Liver (tissue), 9 donors: ENCODE data around the gene WIPF1. TPM values are rescaled to one million over a fixed set of nuclear protein-coding genes. Genes with fewer than 3 reads are reported as not detected.

ENCODE experiments used
- DNase-seq: peaks from one replicate; pipeline ENCODE4 v3.0.0-alpha.2; 2017; ENCODE audit warnings: low spot score
- H3K27ac ChIP-seq, 2 donors: one replicate each; pipeline ENCODE4 v1.7.0; 2013; ENCODE audit warnings: inconsistent platforms in 2 of 2, low read length in 2 of 2, control low read depth in 1 of 2, low read depth in 1 of 2, mild to moderate bottlenecking in 1 of 2
- H3K27me3 ChIP-seq, 4 donors: one replicate each; pipeline versions ENCODE4 v1.6.1 to v1.7.0; 2013; ENCODE audit warnings: low read length in 3 of 4, inconsistent platforms in 1 of 4, mild to moderate bottlenecking in 1 of 4, moderate library complexity in 1 of 4; ENCODE audit not compliant: control insufficient read depth in 4 of 4, insufficient read depth in 4 of 4
- H3K36me3 ChIP-seq, 4 donors: one replicate each; pipeline versions ENCODE4 v1.6.1 to v1.7.0; 2013; ENCODE audit warnings: low read length in 3 of 4, mild to moderate bottlenecking in 3 of 4, low read depth in 1 of 4, moderate library complexity in 1 of 4; ENCODE audit not compliant: control insufficient read depth in 4 of 4, insufficient read depth in 3 of 4
- H3K4me1 ChIP-seq, 4 donors: one replicate each; pipeline versions ENCODE4 v1.6.1 to v1.7.0; 2013; ENCODE audit warnings: low read length in 3 of 4, mild to moderate bottlenecking in 3 of 4, moderate library complexity in 1 of 4; ENCODE audit not compliant: control insufficient read depth in 4 of 4, insufficient read depth in 4 of 4
- H3K4me3 ChIP-seq, 3 donors: one replicate each; pipeline versions ENCODE4 v1.6.1 to v1.7.0; 2013; ENCODE audit warnings: low read length in 3 of 3, control low read depth in 1 of 3, low read depth in 1 of 3, mild to moderate bottlenecking in 1 of 3
- H3K9ac ChIP-seq, 2 donors: one replicate each; pipeline ENCODE4 v1.7.0; 2013; ENCODE audit warnings: low read length in 2 of 2, mild to moderate bottlenecking in 2 of 2, moderate library complexity in 2 of 2, control low read depth in 1 of 2, low read depth in 1 of 2
- H3K9me3 ChIP-seq, 4 donors: one replicate each; pipeline versions ENCODE4 v1.6.1 to v1.7.0; 2013; ENCODE audit warnings: low read length in 3 of 4; ENCODE audit not compliant: control insufficient read depth in 4 of 4
- ATF3 ChIP-seq: IDR thresholded peaks from 2 replicates; pipeline ENCODE4 v1.6.1; 2016; ENCODE audit warnings: antibody characterized with exemption
- CTCF ChIP-seq: fragments of 150-350 bp; IDR thresholded peaks from 2 replicates; pipeline ENCODE4 v1.5.1; 2017; ENCODE audit warnings: improper control_type of control experiment, low read depth, low read length; ENCODE audit not compliant: missing input control
- EGR1 ChIP-seq, 2 donors: IDR thresholded peaks; 2 replicates each; pipeline ENCODE4 v1.6.1; 2016 to 2018; ENCODE audit warnings: antibody characterized with exemption in 2 of 2, low read depth in 2 of 2
- FOXA1 ChIP-seq: IDR thresholded peaks from 2 replicates; pipeline ENCODE4 v1.6.1; 2016; ENCODE audit warnings: antibody characterized with exemption
- FOXA2 ChIP-seq: IDR thresholded peaks from 2 replicates; pipeline ENCODE4 v1.6.1; 2016; ENCODE audit warnings: antibody characterized with exemption
- GABPA ChIP-seq, 2 donors: IDR thresholded peaks in 1 of 2; conservative IDR thresholded peaks in 1 of 2; 2 replicates each; pipeline ENCODE4 v1.6.1; 2016; ENCODE audit warnings: antibody characterized with exemption in 2 of 2, mild to moderate bottlenecking in 1 of 2, moderate library complexity in 1 of 2
- HNF4A ChIP-seq, 2 donors: conservative IDR thresholded peaks; 2 replicates each; pipeline ENCODE4 v1.6.1; 2016; ENCODE audit warnings: antibody characterized with exemption in 2 of 2, mild to moderate bottlenecking in 2 of 2
- HNF4G ChIP-seq: IDR thresholded peaks from 2 replicates; pipeline ENCODE4 v1.6.1; 2016; ENCODE audit warnings: antibody characterized with exemption
- JUND ChIP-seq, 2 donors: IDR thresholded peaks; 2 replicates each; pipeline ENCODE4 v1.6.1; 2016; ENCODE audit warnings: antibody characterized with exemption in 2 of 2
- MAX ChIP-seq: IDR thresholded peaks from 2 replicates; pipeline ENCODE4 v1.6.1; 2016; ENCODE audit warnings: antibody characterized with exemption
- NR2F2 ChIP-seq: IDR thresholded peaks from 2 replicates; pipeline ENCODE4 v1.6.1; 2016; ENCODE audit warnings: antibody characterized with exemption
- RAD21 ChIP-seq, 2 donors: IDR thresholded peaks; 2 replicates each; pipeline ENCODE4 v1.6.1; 2016; ENCODE audit warnings: antibody characterized with exemption in 2 of 2, mild to moderate bottlenecking in 2 of 2
- REST ChIP-seq: IDR thresholded peaks from 2 replicates; pipeline ENCODE4 v1.6.1; 2016; ENCODE audit warnings: antibody characterized with exemption, mild to moderate bottlenecking
- RXRA ChIP-seq, 2 donors: IDR thresholded peaks; 2 replicates each; pipeline ENCODE4 v1.6.1; 2017 to 2018; ENCODE audit warnings: antibody characterized with exemption in 2 of 2, mild to moderate bottlenecking in 1 of 2
- TAF1 ChIP-seq: conservative IDR thresholded peaks from 2 replicates; pipeline ENCODE4 v1.6.1; 2016; ENCODE audit warnings: antibody characterized with exemption, mild to moderate bottlenecking
- YY1 ChIP-seq: IDR thresholded peaks from 2 replicates; pipeline ENCODE4 v1.6.1; 2016; ENCODE audit warnings: antibody characterized with exemption, mild to moderate bottlenecking
- ZBTB33 ChIP-seq: IDR thresholded peaks from 2 replicates; pipeline ENCODE4 v1.6.1; 2016; ENCODE audit warnings: antibody characterized with exemption
- WGBS: extraction: QIAGEN DNeasy Blood & Tissue Kit; methylation state at CpG from one replicate; pipeline ENCODE4 v1.1.7; 2013; 5-methylcytosine and 5-hydroxymethylcytosine counted together
- polyA plus RNA-seq, 2 donors: library from polyadenylated mRNA; stranded (reverse) in 1 of 2; unstranded in 1 of 2; fragments of 200-250 nt in 1 of 2; fragments of >200 nt in 1 of 2; fragmentation: Nextera tagmentation in 1 of 2; extraction: Ambion mirVana in 1 of 2; gene quantifications; one replicate each; pipeline versions ENCODE4 v1.2.1 to v1.2.3, GENCODE V29; 2013 to 2015
- total RNA-seq, 2 donors: library from RNA; depleted of rRNA; stranded (reverse); fragments of >200 nt; gene quantifications; one replicate each; pipeline ENCODE4 v1.2.3, GENCODE V29; 2014
- donor health status: healthy.
- donor health status: healthy.
- donor health status: healthy.
- donor health status: healthy.
- donor health status: healthy.

WIPF1 gene
- total and polyA plus RNA-seq, 4 donors = 4.7 to 7.7 (median 6.3) TPM

DNA sequence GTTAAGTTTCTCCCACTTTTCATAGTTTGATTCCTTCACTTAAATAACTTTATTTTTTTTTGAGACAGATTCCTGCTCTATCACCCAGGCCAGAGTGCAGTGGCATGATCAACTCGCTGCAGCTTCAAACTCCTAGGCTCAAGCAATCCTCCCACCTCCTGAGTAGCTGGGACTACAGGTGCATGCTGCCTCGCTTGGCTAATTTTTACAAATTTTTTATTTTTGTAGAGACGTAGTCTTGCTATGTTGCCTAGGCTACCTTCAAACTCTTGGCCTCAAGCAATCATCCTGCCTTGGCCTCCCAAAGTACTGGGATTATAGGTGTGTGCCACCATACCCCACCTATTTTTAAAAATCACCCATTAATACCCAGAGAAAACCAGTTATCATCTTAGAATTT, 14.2 kb upstream of the WIPF1 start:
- no peak overlapping the region for H3K9ac ChIP-seq
- H3K27me3 ChIP-seq = no peaks in the 10 kb centered on the region
- DNase-seq = no peak
- 97% methylated on average over 3 of the region's 3 CpGs for WGBS
- H3K36me3 ChIP-seq = no peaks in the 10 kb centered on the region
- TF ChIP-seq TAF1 (no peak), RAD21 (IDR thresholded peaks at IDR 0.05) (no peak), CTCF (no peak), MAX (no peak), ATF3 (no peak), NR2F2 (no peak), HNF4G (no peak), REST (no peak), JUND (IDR thresholded peaks at IDR 0.05) (no peak), GABPA (IDR thresholded peaks at IDR 0.05 in 1 of 2, conservative IDR thresholded peaks at IDR 0.05 in 1 of 2) (no peak), FOXA1 (no peak), FOXA2 (no peak), EGR1 (IDR thresholded peaks at IDR 0.05; ENCODE audit: low read depth in 2 of 2) (no peak), ZBTB33 (no peak), YY1 (no peak), HNF4A (conservative IDR thresholded peaks at IDR 0.05) (no peak)
- no peaks in the 10 kb centered on the region for H3K9me3 ChIP-seq
- peaks cover 6 to 36% (median 23%) of the 10 kb centered on the region in 4 donors for H3K4me1 ChIP-seq
- no peak overlapping the region for H3K4me3 ChIP-seq
- no peak overlapping the region for H3K27ac ChIP-seq

DNA sequence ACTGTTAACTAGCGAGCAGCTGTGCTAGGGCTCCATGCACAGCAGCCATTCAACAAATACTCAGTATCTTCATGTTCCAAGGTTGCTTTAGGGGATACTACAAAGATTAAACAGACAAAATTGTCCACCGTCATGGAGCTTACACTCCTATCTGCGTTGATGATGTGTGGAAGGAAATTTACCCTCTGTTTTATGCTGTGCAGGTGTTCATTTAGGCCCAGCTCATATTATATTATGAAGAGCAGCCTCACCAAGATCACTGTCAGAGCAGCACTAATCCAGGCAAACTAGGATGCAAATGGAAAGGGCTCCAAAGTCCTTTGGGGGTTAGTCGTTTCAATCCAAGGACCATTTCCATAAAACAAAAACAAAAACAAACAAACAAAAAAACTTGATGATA, 13.4 kb upstream of the WIPF1 start:
- H3K4me3 ChIP-seq = no peak overlapping the region
- no peaks in the 10 kb centered on the region for H3K9me3 ChIP-seq
- peak overlapping the region in 1 of 2 donors; percentile 15 for H3K27ac ChIP-seq
- peaks cover 4 to 28% (median 16%) of the 10 kb centered on the region in 4 donors for H3K4me1 ChIP-seq
- H3K27me3 ChIP-seq = no peaks in the 10 kb centered on the region
- no peak overlapping the region for H3K9ac ChIP-seq
- no peaks in the 10 kb centered on the region for H3K36me3 ChIP-seq
- DNase-seq = no peak
- 70% methylated on average over 4 of the region's 4 CpGs for WGBS
- no peak for TF ChIP-seq CTCF
- no peak for TF ChIP-seq ATF3
- no peak for TF ChIP-seq TAF1
- TF ChIP-seq HNF4A (conservative IDR thresholded peaks at IDR 0.05) = no peak
- TF ChIP-seq RAD21 (IDR thresholded peaks at IDR 0.05) = no peak
- no peak for TF ChIP-seq REST
- no peak for TF ChIP-seq MAX
- no peak for TF ChIP-seq YY1
- TF ChIP-seq GABPA (IDR thresholded peaks at IDR 0.05 in 1 of 2, conservative IDR thresholded peaks at IDR 0.05 in 1 of 2) = no peak
- no peak for TF ChIP-seq RXRA (IDR thresholded peaks at IDR 0.05)
